GM12878 (cell line): Measurements from ENCODE around the gene MANEAL. TPM values are rescaled to one million over a fixed set of nuclear protein-coding genes. Genes with fewer than 3 reads are reported as not detected.

Experiments
- ATAC-seq: fragments of 200-7000 bp; cut with Tn5 transposase; 3 replicates; pipeline ENCODE4 v1.9.1; 2020; ENCODE audit warnings: mild to moderate bottlenecking, moderate library complexity
- BruUV-seq: library from RNA; stranded (reverse); fragments of 400-500 nt; replicated peaks from 2 replicates; lab custom pipeline; 2021; lab: Mats Ljungman, UMichigan
- CTCF ChIA-PET: fragments of 300-600 bp; sonication (Branson Sonifier 250); formaldehyde crosslinking; extraction: SDS; loops from one replicate; lab custom pipeline; 2021; ENCODE audit warnings: inconsistent platforms; lab: Yijun Ruan, JAX
- POLR2A ChIA-PET: fragments of 350-600 bp; formaldehyde crosslinking; extraction: SDS; loops from one replicate; lab custom pipeline; 2021; ENCODE audit warnings: inconsistent platforms; lab: Charles Lee
- RAD21 ChIA-PET: fragments of 300-600 bp; sonication (Branson Sonifier 250); formaldehyde crosslinking; loops from one replicate; lab custom pipeline; 2023; ENCODE audit warnings: antibody characterized with exemption; ENCODE audit not compliant: unreplicated experiment; lab: Charles Lee
- SMC1A ChIA-PET: fragments of 300-600 bp; sonication (Branson Sonifier 250); formaldehyde crosslinking; loops from one replicate; lab custom pipeline; 2023; ENCODE audit not compliant: unreplicated experiment, uncharacterized antibody; lab: Charles Lee
- DNase-seq: peaks from one replicate; pipeline ENCODE4 v3.0.0-alpha.2; 2011; ENCODE audit warnings: low read depth, low spot score
- FAIRE-seq: peaks from 3 replicates; lab custom pipeline; 2011; peaks lifted over from hg19 to GRCh38; lab: Jason Lieb, UNC
- H2AFZ ChIP-seq: 2 replicates; pipeline ENCODE4 v1.6.0; 2011; ENCODE audit warnings: low read depth, low read length, control low read depth; ENCODE audit not compliant: control insufficient read depth
- H3K27ac ChIP-seq: 2 replicates; pipeline ENCODE4 v1.5.1; 2011; ENCODE audit warnings: control low read depth; ENCODE audit not compliant: control insufficient read depth, insufficient read depth
- H3K27me3 ChIP-seq, 2 experiments: replicated peaks in 1 of 2; 2 replicates each; pipeline versions ENCODE4 v1.6.0 to v1.6.1; 2011; ENCODE audit warnings: low read length in 1 of 2; ENCODE audit not compliant: control insufficient read depth in 2 of 2, insufficient read depth in 2 of 2
- H3K36me3 ChIP-seq, 2 experiments: 2 replicates each; pipeline ENCODE4 v1.5.1; 2011; ENCODE audit warnings: low read length in 1 of 2; ENCODE audit not compliant: control insufficient read depth in 2 of 2, insufficient read depth in 2 of 2
- H3K4me1 ChIP-seq: 2 replicates; pipeline ENCODE4 v1.6.1; 2011; ENCODE audit warnings: mild to moderate bottlenecking, low read length, moderate library complexity, mixed read lengths; ENCODE audit not compliant: control insufficient read depth, insufficient read depth
- H3K4me2 ChIP-seq: 2 replicates; pipeline ENCODE4 v1.6.0; 2011; ENCODE audit warnings: control low read depth; ENCODE audit not compliant: control insufficient read depth, insufficient read depth
- H3K4me3 ChIP-seq: fragments of 200-600 bp; sonication (generic); 2 replicates; pipeline ENCODE4 v1.5.1; 2016
- H3K79me2 ChIP-seq: 2 replicates; pipeline ENCODE4 v1.6.0; 2011; ENCODE audit warnings: low read length; ENCODE audit not compliant: control insufficient read depth, insufficient read depth
- H3K9ac ChIP-seq: 2 replicates; pipeline ENCODE4 v1.8.0; 2011; ENCODE audit warnings: low read length, control low read depth, mixed read lengths; ENCODE audit not compliant: control insufficient read depth, insufficient read depth
- H3K9me3 ChIP-seq: replicated peaks from 3 replicates; pipeline ENCODE4 v1.5.1; 2011; ENCODE audit warnings: mild to moderate bottlenecking, low read length; ENCODE audit not compliant: control insufficient read depth, insufficient read depth
- H4K20me1 ChIP-seq: 2 replicates; pipeline ENCODE4 v1.6.0; 2011; ENCODE audit not compliant: control insufficient read depth, insufficient read depth
- CBX3 ChIP-seq: fragments of 200-600 bp; sonication (generic); IDR thresholded peaks from 2 replicates; pipeline ENCODE4 v1.6.1; 2016; ENCODE audit warnings: low read depth, borderline replicate concordance
- JUND ChIP-seq: IDR thresholded peaks from 2 replicates; pipeline ENCODE4 v1.6.1; 2012; ENCODE audit warnings: low read depth, mild to moderate bottlenecking, low read length, improper control_type of control experiment, moderate library complexity
- NFYB ChIP-seq: IDR thresholded peaks from 2 replicates; pipeline ENCODE4 v1.6.1; 2011; ENCODE audit warnings: low read depth, mild to moderate bottlenecking, low read length, improper control_type of control experiment, moderate library complexity; ENCODE audit not compliant: insufficient read depth
- NRF1 ChIP-seq: conservative IDR thresholded peaks from 2 replicates; pipeline ENCODE4 v1.6.1; 2011; ENCODE audit warnings: mild to moderate bottlenecking, low read depth, low read length, improper control_type of control experiment
- POLR2AphosphoS5 ChIP-seq: IDR thresholded peaks from 2 replicates; pipeline ENCODE4 v1.6.1; 2011; ENCODE audit warnings: mild to moderate bottlenecking, low read length, inconsistent platforms
- RCOR1 ChIP-seq: conservative IDR thresholded peaks from 2 replicates; pipeline ENCODE4 v1.6.1; 2012; ENCODE audit warnings: low read depth, low read length, improper control_type of control experiment
- ZBTB11 ChIP-seq: fragments of 450-650 bp; formaldehyde crosslinking; IDR thresholded peaks from 2 replicates; pipeline ENCODE4 v1.5.0; 2022; ENCODE audit warnings: mild to moderate bottlenecking, missing genetic modification characterization
- WGBS: methylation state at CpG from one replicate; pipeline ENCODE4 v1.1.6; 2016; ENCODE audit warnings: low lambda C conversion rate; ENCODE audit not compliant: insufficient replicate concordance, insufficient coverage; ENCODE audit errors: missing lambda C conversion rate; 5-methylcytosine and 5-hydroxymethylcytosine counted together
- in situ Hi-C: fragments of 300-500 bp; cut with MboI; formaldehyde crosslinking; loops from 9 replicates; pipeline ENCODE4 v1.14.3; 2018; ENCODE audit warnings: mixed read lengths
- intact Hi-C: fragments of 100-400 bp; cut with micrococcal nuclease; formaldehyde crosslinking; loops from one replicate; pipeline ENCODE4 v1.14.2; 2022; ENCODE audit not compliant: unreplicated experiment
- polyA plus RNA-seq, 11 experiments: library from polyadenylated mRNA; depleted of rRNA in 4 of 11; unstranded in 6 of 11; stranded (reverse) in 5 of 11; fragments of >200 nt; fragmentation: Nextera tagmentation in 4 of 11; fragmentation: Illumina TruSeq in 1 of 11; extraction: Ambion mirVana in 4 of 11; extraction: Trizol in 1 of 11; gene quantifications; 1 replicate in 1 of 11; 2 replicates in 10 of 11; pipeline versions ENCODE4 v1.2.1 to v1.2.3, GENCODE V29; 2011 to 2016; ENCODE audit warnings: inconsistent platforms in 2 of 11, missing spikeins in 2 of 11, low read depth in 1 of 11
- total RNA-seq, 4 experiments: library from RNA; depleted of rRNA in 3 of 4; stranded (reverse); fragments of >200 nt in 3 of 4; fragmentation: Illumina TruSeq in 1 of 4; extraction: Trizol in 1 of 4; gene quantifications; 2 replicates each; pipeline versions ENCODE4 v1.2.1 to v1.2.3, GENCODE V29; 2013 to 2021

The MANEAL gene
- total and polyA plus RNA-seq, 10 of the 15 experiments (the other 5 are each of a cell fraction or from before 2014, with no cell fraction given) = 0.83 to 11.1 (median 5.7) TPM

GRCh38 chr1:37821481-37821880, 27.8 kb downstream of the MANEAL start:
- POLR2A ChIA-PET = interaction anchor here (0.9 kb wide), 1 partner anchor 17 kb away, joined by 3 read pairs; no protein-coding TSS in a partner anchor
- CTCF ChIA-PET = interaction anchor here (0.9 to 1.6 kb wide), 4 partner anchors 13 to 39 kb away, joined by 3 to 5 read pairs (median 4); no protein-coding TSS in a partner anchor

More at GRCh38 chr1:37821481-37821880, 27.8 kb downstream of the MANEAL start:
- intact Hi-C loops (no loop called here), in situ Hi-C loops (no loop called here)
- WGBS = 47% methylated on average over 2 of the region's 2 CpGs
- ChIA-PET SMC1A (interaction anchor here (1.1 kb wide), 1 partner anchor 27 kb away, joined by 4 read pairs; no protein-coding TSS in a partner anchor), RAD21 (no interaction called here)
- Histone ChIP-seq H3K4me2 (no peak overlapping the region), H3K27ac (no peak overlapping the region), H3K27me3 (no peaks in the 10 kb centered on the region), H3K4me3 (no peak overlapping the region), H4K20me1 (no peaks in the 10 kb centered on the region), H2AFZ (no peak overlapping the region), H3K4me1 (peaks cover 7% of the 10 kb centered on the region; the same call in 1 of the 2 replicates), H3K9ac (no peak overlapping the region), H3K36me3 (peaks cover 14 to 23% of the 10 kb centered on the region in 2 experiments), H3K9me3 (no peaks in the 10 kb centered on the region), H3K79me2 (no peaks in the 10 kb centered on the region)
- ATAC-seq (no peak), FAIRE-seq (no peak), DNase-seq (no peak)
- TF ChIP-seq JUND = no peak
- TF ChIP-seq NRF1 = no peak
- TF ChIP-seq ZBTB11 (CRISPR knock-in tag) = no peak
- no peak for TF ChIP-seq POLR2AphosphoS5
- TF ChIP-seq NFYB = no peak
- TF ChIP-seq RCOR1 = no peak
- no peak for TF ChIP-seq CBX3
- BruUV-seq = no TSS peak
